ENCODE measurements around the gene SPEN. TPM values are rescaled to one million over a fixed set of nuclear protein-coding genes. Genes with fewer than 3 reads are reported as not detected.

The SPEN gene
- total RNA-seq, 2 donors from 2014 or later: 27.8 to 36.5 TPM

DNA sequence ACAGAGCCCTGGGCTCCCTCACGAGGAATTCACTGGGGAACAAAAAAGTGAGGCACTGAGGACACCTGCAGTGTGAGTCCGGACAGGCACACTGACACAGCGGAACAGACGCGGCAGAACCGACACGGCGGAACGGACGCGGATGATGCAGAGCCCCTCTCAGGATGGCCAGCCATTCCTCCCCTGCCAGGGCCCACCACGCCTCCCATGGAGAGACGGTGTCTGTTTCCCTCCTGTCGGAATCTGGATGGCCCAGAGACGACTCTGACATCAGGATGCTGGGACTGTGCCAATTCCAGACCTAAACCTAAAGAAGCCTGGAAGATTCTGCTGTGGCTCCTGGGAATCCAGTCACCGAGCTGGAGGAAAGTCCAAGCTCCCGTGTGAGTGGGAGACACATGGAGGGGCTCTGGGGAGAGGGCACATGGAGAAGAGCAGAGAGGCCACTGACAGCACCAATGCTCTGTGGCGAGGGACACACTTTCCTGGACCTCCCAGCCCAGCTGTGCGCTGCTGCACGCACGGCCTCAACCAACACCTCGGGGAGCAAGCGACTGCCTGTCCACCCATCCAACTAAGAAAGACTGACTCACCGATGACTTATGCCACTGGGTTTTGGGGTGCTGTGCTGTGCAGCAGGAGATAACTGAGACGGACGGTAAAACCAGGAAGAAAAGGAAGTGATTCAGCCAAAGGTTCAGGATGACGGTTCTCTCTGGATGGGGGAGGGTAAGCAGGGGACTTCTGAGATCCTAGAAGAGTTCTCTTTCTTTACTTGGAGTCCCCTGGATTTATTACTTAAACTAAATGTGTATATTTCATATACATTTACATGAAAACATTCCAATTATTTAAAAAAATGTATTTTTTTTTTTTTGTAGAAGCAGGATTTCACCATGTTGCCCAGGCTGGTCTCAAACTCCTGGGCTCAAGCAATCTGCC is 105.1 kb downstream of the SPEN start:
- no peak for DNase-seq
- no peak for ATAC-seq

DNA sequence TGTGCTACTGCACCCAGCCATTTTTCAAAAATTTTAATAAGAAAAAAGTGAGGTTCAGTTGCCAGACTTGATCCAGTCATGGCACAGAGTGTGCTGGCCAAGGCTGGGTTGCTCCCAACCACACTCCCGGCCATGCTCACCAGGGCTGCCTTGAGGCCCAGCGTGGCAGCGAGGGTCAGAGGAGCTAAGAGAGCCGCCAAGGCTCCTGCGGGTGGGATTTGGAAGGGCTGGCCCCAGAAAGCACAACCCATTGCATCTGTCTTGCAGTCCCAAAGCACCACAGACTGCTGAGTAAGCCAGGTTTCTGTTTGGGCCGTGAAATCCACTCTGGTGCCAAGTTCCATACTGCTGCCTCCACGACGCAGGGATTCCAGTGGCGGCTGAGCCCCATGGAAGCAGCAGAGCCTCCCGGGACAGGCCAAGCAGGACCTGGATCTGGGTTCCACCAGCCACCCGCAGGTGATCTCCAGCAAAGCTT is 105.8 kb downstream of the SPEN start:
- DNase-seq (no peak), ATAC-seq (no peak)
- intact Hi-C loops (cut with DNase I): no loop called here

More for the DNA sequence above, 105.1 kb downstream of the SPEN start:
- intact Hi-C loops (cut with DNase I): no loop called here

DNA sequence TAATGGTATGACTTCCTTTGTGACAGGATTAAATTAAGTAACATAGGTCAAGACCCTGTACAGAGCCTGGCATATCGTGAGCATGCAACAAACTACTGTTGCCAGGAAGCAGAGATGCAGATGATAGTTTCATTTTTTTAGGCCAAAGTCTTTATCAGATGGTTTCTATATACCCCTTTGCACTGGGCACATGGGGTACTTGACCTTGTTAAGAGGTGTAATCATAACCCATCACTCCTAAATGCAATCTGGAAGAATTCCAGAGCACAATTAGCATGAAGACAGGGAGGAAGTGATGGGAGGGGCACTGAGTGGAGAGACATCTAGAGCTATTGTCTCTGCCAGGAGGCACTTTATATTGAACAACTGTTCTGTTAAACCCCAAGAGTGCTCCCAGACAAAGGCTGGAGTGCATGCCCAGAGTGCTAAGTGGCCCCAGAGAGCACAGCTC is 106.3 kb downstream of the SPEN start:
- DNase-seq (no peak), ATAC-seq (no peak)
- intact Hi-C loops (cut with DNase I): no loop called here

DNA sequence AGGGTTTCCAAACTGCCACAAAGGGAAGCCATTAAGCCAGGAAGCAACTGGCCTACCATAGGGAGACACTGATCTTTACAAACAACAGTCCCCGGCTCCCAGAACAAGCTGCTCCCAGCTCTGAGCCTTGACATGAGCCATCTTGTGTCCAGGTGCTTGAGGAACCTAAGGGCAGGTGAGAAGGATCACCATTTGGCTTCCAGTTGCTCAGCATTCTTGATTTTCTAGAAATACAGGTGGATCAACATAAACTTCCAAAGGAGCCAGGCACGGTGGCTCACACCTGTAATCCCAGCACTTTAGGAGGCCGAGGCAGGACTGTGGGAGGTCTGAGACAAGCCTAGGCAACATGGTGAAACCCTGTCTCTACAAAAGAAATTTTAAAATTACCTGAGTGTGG is 106.8 kb downstream of the SPEN start:
- no peak for ATAC-seq
- intact Hi-C loops (cut with DNase I): no loop called here
- DNase-seq: no peak

DNA sequence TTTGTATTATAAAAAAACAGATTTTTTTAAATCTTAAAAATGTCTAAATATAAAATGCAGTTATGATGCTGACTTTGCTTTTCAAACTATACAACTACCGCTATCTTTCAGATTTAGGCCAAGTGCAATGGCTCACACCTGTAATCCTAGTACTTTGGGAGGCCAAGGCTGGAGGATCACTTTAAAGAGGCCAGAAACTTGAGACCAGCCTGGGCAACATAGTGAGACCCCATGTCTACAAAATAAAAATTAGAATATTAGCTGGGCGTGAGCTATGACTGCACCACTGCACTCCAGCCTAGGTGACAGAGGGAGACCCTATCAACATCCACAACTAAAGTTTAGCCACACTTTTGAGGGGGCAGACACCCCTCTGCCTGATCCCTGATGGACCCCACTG is 108.0 kb downstream of the SPEN start:
- intact Hi-C loops (cut with DNase I): no loop called here
- no peak for DNase-seq
- ATAC-seq: no peak

DNA sequence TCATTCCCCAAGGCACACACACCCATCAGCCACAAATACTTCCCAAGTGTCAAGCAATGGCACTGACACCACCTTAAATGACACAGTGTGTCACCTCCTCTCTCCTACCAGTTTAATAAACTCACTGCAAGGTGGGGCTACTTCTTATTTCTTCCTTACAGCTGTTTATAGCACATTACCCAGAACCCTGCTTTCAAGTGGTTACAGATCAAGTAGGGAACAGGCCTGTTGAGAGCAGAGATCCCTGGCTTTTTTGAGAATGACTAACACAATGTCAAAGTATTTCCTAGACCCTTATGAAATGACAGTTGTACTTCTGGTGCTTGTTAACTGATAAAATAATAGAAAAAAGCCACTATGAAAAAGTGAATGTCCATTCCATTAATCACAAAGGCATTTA is 108.6 kb downstream of the SPEN start:
- DNase-seq (no peak), ATAC-seq (peak in 1 of 2 donors; percentile 5)
- intact Hi-C loops (cut with DNase I): no loop called here

DNA sequence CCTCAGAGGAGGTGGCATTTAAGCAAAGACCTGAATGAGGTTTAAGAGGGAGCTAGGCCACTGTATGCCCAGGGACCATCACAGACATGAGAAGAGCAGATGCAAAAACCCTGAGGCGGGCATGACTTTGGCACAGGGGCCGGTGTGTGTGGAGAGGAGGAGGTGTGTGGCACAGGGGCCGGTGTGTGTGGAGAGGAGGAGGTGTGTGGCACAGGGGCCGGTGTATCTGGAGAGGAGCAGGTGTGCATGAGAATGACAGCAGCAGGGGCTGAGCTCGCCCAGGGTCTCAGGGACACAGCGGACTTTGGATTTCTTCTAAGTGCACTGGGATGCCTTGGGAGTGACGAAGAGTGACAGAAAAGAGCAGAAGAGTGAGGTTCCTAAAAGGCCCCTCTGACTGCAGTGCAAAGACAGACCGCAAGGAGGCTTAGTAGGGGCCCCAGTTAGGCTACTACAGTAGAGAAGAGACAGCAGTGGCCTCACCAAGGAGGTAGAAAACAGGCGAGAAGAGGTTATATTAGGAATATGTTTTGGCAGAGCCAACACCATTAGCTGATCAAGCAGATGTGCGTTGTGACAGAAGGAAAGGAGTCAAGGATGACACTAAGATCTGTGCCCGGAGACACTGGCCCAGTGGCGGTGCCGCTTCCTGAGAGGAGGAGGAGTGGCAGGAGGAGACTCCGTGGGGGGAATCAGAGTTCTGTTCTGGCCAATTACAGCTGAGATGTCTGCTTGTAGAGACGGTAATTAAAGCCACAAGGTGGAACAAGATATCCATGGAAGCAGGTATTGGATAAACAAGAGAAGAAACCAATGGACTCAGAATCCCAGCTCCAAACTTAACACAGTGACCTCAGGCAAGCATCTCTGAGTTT is 110.0 kb downstream of the SPEN start:
- intact Hi-C loops (cut with DNase I): no loop called here
- DNase-seq (no peak), ATAC-seq (no peak)

DNA sequence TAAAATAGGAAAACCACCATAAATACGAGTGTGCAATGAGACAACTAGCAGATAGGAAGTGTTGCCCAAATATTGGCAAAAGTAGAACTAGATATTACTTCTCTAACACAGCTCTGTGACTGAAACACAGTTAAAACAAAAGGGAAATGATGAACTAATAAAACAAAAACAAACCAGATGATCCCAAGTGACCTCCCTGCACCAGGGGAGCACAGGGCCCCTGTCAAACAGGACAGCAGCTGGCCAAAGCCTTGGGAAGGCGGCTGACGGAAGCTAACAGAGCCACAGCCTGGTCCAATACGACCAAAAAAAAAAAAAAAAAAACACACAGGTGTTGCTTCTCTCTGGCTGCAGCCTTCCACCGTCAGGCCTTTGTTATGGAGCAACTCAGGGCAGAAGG is 110.6 kb downstream of the SPEN start:
- DNase-seq (no peak), ATAC-seq (no peak)
- intact Hi-C loops (cut with DNase I): no loop called here

DNA sequence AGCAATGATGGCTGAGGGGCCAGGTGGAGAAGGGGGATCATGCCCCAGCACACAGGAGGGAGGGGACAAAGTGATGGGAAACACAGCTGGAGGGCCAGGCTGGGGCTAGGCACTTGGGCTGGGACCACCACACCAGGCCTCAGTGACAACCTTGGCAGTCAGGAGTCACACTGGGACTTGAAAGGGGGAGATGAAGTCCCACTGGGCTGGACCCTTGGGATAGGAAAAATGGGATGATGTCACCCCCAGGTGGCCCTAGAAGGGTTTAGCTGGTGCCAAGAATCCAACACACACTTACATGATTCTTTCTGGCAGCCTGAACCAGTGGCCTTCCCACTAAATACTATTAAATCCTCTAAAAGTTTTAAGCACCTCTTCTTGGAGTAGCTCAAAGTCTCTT is 111.3 kb downstream of the SPEN start:
- intact Hi-C loops (cut with DNase I): no loop called here
- DNase-seq: no peak
- no peak for ATAC-seq

DNA sequence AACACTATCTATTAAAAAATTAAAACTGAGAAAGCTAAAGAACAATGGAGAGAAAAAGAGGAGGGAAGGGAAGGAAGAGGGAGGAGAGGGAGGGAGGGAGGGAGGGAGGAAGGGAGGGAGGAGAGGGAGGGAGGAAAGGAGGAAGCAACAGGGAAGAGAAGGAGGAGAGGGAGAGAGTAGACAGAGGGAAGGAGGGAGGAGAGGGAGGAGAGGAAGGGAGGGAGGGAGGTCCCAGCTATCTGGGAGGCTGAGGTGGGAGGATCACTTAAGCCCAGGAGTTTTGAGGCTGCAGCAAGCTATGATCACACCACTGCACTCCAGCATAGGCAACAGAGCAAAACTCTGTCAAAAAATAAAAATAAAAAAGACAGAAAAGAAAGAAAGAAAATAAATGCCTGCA is 111.9 kb downstream of the SPEN start:
- DNase-seq (no peak), ATAC-seq (no peak)
- intact Hi-C loops (cut with DNase I): no loop called here

DNA sequence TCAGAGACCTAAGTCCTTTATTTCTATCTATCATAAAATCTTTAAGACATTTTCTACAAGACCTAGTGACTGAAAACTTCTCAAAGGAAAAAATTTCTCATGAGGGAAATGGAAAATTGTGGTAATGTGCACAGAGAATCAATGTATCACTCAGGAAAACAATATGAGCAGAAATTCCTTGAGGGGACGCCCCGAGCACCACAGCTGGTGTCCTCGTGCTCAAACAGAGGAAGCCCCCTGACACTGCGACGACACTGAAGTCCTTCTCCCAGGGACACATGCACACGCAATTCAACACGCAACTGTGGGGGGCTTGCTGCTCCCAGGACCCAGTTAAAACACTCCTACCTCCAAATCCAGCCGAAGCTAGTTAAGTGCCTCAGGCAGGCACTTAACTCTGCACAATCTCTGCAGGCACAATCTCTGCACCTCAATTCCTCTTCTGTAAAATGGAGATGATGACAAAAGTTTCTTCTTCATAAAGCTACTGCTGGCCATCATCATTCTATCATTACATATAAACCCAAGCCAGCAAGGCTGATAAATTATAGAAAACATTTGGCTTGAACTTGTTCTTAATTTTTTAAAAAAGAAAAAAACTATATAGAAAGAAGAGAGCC is 112.4 kb downstream of the SPEN start:
- intact Hi-C loops (cut with DNase I): no loop called here
- no peak for ATAC-seq
- DNase-seq: no peak

DNA sequence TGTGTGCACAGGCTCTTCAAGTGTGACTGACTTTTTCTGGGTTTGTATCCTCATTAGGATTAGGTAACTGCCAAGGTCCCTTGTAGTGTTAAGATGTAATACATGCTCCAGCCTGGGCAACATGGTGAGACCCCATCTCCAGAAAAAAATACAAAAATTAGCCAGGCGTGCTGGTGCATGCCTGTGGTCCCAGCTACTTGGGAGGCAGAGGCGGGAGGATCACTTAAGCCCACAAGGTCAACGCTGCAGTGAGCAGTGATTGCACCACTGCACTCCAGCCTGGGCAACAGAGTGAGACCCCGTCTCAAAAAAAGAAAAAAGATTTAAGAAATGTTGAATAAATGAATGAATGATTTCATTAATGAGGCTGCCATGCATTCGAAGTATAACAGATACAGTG is 113.3 kb downstream of the SPEN start:
- ATAC-seq: no peak

DNA sequence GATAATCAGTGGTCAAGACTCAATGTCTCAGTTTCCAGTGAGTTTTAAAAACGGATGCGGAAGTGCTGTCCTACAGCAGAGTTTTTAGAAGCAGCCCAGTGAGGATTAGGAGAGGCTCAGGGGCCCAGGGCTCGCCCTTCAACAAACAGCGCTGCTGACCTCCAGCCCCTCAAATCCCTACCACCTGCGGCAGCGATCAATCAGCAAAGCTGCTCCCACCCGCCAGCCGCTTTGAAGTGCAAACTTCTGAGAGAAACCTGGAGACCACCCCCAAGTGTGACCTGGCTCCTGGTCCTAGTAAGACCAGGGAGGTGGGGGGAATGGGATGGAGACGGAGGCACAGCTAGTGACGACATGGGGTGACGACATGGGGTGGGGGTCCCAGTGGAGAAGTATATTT is 114.0 kb downstream of the SPEN start:
- no peak for ATAC-seq
- intact Hi-C loops (cut with DNase I): no loop called here
- DNase-seq: no peak

More for the DNA sequence above, 113.3 kb downstream of the SPEN start:
- DNase-seq: no peak
- intact Hi-C loops (cut with DNase I): no loop called here

DNA sequence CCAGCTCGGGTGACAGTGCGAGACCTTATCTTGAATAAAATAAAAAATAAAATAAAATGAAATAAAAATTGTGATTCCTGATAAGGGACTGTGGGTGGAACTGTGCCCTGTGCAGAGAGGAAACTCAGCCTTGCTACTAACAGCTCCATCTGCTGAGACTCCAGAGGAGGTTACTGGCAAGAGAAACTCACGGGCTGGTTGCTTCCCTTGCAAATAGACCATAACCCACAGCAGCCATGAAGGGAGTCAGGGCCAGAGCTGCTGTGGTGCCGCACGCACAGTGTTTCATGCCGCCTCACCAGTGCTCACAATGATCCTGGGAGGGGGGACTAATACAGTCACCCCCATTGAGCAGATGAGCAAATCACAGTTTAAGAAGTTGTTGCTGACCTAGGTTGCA is 114.7 kb downstream of the SPEN start:
- intact Hi-C loops (cut with DNase I): no loop called here
- DNase-seq: no peak
- ATAC-seq: no peak

DNA sequence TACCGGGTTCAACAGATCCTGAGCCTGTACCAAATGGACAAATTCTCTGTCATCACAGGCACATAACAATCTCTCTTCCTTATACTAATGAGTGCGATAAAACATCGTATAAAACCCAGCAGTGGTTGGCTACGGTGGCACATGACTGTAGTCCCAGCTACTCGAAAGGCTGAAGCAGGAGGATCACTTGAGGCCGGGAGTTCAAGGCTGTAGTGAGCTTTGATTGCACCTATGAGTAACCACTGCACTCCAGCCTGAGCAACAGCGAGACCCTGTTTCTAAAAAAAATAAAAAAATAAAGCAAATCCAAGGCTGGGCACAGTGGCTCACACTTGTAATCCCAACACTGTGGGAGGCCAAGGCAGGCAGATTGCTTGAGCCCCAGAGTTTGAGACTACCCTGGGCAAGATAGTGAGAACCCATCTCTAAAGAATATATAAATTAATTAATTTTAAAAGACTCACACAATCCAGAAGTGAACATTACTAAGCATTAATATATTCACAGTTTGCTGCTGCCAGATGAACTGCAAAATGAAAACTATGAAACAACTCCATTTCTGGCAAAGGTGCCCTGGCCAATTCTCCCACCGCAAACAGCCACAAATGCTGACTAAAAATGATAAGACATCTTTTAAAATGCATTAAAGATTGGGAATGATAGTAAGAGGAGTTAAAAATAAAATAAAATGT is 115.3 kb downstream of the SPEN start:
- DNase-seq: no peak
- ATAC-seq: no peak
- intact Hi-C loops (cut with DNase I): no loop called here

DNA sequence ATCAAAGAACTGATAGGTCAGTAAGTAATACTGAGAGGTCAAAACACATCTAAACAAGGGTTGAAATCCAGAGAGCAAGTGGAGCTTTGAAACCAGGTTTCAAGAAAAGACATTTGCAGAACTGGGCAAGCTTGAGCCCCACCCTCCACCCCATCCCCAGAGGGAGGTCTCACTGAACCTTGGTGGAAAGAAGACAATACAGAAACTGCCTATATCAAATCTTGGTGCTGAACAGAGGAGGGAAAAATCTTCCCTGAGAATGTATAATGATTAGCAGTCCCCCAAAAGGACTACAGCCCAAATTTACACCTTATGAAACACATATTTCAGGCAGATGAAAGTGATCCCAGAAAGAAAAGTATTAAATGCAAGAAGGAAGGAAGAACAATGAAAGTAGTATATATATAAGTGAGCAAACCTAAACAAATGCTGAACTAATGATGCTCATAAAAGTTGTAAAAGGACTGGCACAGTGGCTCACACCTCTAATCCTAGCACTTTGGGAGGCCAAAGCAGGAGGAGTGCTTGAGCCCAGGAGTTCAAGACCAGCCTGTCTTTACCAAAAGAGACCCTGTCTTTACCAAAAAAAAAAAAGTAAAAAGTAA is 116.0 kb downstream of the SPEN start:
- DNase-seq (no peak), ATAC-seq (no peak)
- intact Hi-C loops (cut with DNase I): no loop called here

DNA sequence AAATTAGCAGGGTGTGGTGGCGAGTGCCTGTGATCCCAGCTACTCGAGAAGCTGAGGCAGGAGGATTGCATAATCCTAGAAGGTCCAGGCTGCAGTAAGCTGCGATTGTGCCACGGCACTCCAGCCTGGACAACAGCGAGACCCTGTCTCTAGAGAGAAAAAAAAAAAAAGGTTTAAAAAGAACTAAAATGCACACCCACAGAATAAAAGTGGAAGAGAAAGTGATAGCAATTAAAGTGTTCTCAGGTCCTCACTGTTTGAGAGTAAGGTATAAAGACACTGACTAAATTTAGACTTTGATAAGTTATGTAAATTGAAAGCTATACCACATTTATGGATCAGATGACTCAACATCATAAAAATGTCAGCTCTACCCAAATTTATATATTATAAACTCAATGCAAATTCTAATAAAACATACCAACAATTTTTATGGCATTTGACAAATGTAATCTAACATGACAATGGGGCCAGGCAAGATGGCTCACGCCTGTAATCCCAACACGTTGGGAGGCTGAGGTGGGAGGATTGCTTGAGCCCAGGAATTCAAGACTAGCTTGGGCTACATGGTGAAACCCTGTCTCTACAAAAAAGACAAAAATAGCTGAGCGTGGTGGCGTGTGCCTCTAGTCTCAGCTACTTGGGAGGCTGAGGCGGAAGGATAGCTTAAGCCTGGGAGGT is 116.6 kb downstream of the SPEN start:
- DNase-seq (no peak), ATAC-seq (peak in 1 of 2 donors; percentile 21)
- intact Hi-C loops (cut with DNase I): no loop called here

DNA sequence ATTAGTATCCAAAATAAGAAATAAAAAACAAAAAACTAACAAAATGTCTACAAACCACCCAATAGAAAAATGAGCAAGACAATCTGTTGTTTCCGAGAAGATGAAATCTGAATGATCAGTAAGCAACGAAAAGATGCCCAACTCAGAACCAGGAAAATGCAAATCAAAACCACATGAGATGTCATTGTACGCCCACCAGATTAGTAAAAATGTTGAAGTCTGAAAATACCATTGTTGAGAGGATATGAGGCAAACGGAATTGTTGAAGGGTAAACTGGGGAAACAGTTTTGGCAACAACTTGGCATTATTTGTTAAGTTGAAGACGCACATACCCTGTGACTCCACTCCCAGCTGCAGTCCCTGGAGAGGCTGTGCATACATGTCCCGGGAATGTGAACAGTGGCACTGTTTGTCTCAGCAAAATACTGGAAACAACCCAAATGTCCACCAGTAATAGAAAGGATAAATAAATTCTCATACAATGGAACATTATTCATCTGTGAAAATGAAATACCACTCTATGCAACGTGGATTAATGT is 117.8 kb downstream of the SPEN start:
- intact Hi-C loops (cut with DNase I): no loop called here
- peak; percentile 31 to 41 for ATAC-seq
- DNase-seq: no peak
